Hematopoietic multipotent progenitor cell treated with erythropoietin and hydrocortisone succinate and interleukin-3 and kit ligand, for 4 days (in vitro differentiated cells): Measurements from ENCODE around the gene DGCR6L.
"Not testable (repeated sequence)": the region's sequence is repeated elsewhere in the genome, so short reads cannot be mapped to it uniquely, and the experiment has no call there.

ENCODE experiments used
- DNase-seq: peaks from one replicate; pipeline ENCODE4 v3.0.0-alpha.2; 2015

DGCR6L gene

DNA sequence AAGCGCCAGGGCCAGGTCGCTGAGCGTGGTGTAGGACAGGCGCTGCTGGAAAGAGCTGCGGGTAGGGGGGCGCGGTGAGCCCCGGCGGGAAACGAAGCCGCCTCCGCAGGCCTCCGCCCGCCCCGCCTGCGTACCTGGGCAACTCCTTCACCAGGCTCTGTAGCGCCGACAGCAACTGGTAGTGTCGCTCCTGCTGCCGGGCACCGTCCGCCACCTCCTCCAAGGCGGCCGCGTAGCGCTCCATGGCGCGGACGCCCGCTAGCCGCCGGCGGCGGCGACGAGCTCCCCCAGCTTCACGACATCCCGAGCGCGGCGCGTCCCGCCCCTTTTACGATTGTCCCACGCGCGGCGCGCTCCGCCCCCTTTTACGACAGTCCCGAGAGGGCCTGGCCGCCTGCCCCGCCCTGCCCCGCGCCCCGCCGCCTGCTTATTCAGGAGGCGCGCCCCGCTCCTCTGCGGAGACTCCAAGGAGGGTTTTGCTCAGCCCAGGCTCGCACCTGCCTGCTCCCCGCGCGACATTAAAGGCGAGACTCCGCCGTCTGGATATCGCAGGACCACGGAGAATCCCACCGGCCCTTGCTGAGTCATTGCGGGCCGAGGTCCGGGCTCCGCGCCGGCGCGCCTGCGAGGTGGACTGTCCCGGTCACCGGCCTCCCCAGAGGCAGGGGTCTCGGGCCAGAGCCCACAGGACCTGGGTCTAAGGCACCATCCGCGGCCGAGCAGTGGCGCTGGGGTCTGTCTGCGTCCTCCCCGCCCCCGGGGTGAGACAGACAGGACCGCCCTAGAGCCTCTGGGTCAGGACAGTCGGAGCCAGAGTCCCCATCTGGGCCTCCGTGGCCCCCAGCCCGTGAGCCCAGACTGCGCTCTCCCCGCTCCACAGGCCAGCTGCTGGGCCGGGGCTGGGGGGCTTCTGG, at the start of gene DGCR6L:
TSS of gene DGCR6L (minus strand) at position 316 of the 914 bp plus-strand sequence. CDS start at position 244, 72 bp downstream.
- DNase-seq, result peak; percentile 97

- DNase-seq, result not testable (repeated sequence)
These were observed 49.0 kb upstream of the DGCR6L start for GRCh38 chr22:20368875-20369274.

- DNase-seq, result not testable (repeated sequence)
These were observed 47.0 kb upstream of the DGCR6L start for GRCh38 chr22:20366841-20367240.

DNA sequence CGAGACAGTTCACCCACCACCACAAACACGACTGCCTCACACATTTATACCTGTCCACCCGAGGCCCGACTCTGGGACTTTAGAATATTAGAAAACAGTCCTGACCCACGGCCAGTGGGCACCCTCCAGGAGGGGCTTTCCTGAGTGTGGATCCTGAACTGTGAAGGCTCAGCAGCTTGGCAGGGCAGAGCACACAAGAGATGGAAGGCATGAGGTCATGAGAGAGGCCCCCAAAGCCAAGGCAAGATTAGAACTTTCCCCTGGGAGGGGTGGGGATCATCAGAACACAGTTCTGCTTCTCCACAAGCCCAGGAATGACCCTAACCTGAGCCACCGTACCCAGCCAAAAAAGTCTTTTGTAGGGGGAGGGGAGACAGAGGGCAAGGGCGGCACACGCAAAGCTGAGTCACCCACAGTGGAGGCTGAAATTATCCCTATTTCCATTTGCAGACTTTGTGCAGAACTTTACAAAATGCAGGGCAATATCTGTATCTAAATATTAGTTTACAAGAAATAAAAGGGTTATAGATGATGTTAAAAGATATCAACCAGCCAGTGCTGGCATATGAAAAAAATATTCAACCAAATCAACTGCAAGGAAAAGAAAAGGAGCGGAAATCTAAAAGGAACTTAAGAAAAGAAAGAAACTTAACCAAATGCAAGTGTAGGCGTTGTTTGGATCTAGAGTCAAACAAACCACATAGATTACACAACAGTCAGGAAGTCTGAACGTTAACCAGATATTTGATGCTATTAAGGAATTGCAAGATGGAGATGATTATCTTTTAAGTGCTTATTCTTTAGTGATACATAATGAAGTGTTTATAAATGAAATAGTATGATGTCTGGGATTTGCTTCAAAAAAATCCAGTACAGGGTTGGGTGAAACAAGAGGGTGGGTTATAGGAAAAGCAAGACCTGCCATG, 44.7 kb upstream of the DGCR6L start:
- DNase-seq, result peak; percentile 28

DNA sequence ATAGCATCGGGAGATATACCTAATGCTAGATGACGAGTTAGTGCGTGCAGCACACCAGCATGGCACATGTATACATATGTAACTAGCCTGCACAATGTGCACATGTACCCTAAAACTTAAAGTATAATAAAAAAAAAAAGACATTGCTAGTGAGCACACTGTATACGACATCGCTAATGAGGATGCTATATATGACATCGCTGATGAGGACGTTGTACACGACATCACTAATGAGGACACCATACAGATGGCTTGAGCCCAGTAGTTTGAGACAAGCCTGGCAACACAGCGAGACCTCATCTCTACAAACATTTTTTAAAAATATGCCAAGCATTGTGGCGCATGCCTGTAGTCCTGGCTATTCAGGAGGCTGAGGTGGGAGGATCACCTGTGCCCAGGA, 42.5 kb upstream of the DGCR6L start:
- DNase-seq, result not testable (repeated sequence)

- not testable (repeated sequence) for DNase-seq
These were observed 41.9 kb upstream of the DGCR6L start for GRCh38 chr22:20361752-20362229.

DNA sequence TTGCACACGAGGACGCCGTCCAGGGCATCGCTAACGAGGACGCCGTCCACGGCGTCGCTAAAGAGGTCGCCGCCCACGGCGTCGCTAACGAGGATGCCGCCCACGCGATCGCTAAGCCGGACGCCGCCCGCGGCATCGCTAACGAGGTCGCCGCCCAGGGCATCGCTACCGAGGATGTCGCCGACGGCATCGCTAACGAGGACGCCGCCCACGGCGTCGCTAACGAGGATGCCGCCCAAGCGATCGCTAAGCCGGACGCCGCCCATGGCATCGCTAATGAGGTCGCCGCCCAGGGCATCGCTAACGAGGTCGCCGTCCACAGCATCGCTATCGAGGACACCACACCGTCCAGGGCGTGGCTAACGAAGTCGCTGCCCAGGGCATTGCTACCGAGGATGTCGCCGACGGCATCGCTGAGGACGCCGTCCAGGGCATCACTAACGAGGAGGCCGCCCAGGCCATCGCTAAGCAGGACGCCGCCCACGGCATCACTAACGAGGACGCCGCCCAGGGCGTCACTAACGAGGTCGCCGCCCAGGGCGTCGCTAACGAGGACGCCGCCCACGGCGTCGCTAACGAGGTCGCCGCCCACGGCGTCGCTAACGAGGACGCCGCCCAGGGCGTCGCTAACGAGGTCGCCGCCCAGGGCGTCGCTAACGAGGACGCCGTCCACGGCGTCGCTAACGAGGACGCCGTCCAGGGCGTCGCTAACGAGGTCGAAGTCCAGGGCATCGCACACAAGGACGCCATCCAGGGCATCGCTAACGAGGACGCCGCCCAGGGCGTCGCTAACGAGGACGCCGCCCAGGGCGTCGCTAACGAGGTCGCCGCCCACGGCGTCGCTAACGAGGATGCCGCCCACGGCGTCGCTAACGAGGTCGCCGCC, 41.2 kb upstream of the DGCR6L start:
- DNase-seq, result not testable (repeated sequence)

DNA sequence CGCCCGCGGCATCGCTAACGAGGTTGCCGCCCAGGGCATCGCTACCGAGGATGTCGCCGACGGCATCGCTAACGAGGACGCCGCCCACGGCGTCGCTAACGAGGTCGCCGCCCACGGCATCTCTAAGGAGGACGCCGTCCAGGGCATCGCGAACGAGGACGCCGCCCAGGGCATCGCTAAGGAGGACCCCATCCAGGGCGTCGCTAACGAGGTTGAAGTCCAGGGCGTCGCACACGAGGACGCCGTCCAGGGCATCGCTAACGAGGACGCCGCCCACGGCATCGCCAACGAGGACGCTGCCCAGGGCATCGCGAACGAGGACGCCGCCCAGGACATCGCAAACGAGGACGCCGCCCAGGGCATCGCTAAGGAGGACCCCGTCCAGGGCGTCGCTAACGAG, 40.4 kb upstream of the DGCR6L start:
- not testable (repeated sequence) for DNase-seq

- not testable (repeated sequence) for DNase-seq
These were observed 38.8 kb upstream of the DGCR6L start for GRCh38 chr22:20358503-20359239.

GRCh38 chr22:20357967-20358366, 38.1 kb upstream of the DGCR6L start:
- DNase-seq, result not testable (repeated sequence)

DNA sequence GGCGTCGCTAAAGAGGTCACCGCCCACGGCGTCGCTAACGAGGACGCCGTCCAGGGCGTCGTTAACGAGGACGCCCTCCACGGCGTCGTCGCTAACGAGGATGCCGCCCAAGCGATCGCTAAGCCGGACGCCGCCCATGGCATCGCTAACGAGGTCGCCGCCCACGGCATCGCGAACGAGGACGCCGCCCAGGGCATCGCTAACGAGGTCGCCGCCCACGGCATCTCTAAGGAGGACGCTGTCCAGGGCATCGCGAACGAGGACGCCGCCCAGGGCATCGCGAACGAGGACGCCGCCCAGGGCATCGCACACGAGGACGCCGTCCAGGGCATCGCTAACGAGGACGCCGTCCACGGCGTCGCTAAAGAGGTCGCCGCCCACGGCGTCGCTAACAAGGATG, 37.0 kb upstream of the DGCR6L start:
- not testable (repeated sequence) for DNase-seq

GRCh38 chr22:20355939-20356636, 36.2 kb upstream of the DGCR6L start:
- DNase-seq, result not testable (repeated sequence)

DNA sequence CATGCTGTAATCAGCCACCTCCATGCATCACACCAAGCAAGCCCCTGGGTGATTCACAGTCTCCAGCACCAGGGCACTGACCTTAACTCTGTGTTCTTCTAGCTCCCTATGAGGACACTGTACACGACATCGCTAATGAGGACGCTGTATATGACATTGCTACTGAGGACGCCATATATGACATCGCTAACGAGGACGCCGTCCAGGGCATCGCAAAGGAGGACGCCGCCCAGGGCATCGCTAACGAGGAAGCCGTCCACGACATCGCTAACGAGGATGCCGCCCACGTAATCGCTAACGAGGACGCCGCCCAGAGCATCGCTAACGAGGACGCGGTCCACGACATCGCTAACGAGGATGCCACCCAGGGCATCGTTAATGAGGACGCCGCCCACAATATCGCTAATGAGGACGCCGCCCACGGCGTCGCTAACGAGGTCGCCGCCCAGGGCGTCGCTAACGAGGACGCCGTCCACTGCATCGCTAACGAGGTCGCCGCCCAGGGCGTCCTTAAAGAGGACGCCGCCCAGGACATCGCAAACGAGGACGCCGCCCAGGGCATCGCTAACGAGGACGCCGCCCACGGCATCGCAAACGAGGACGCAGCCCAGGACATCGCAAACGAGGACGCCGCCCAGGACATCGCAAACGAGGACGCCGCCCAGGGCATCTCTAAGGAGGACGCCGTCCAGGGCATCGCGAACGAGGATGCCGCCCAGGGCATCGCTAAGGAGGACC, 34.5 kb upstream of the DGCR6L start:
- DNase-seq, result no peak

DNA sequence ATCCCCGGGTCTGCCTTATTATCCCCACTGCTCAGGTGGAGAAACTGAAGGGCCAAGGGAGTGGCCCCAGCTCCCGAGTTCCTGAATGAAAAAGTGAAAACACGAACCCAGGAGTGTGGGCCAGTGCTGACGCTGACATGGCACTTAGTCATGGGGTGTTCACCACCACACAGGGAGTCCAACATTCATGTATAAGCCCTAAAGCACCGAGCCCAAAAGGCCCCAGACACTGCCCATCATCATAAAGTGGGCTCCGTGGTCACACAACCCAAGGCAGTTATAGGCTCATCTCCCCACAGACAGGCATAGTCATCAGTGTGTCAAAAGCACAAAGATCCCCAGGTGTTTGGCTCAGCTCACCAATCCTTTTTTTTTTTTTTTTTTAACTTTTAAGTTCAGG, 32.7 kb upstream of the DGCR6L start:
- not testable (repeated sequence) for DNase-seq

- DNase-seq, result not testable (repeated sequence)
These were observed 26.7 kb upstream of the DGCR6L start for GRCh38 chr22:20346553-20346952.

DNA sequence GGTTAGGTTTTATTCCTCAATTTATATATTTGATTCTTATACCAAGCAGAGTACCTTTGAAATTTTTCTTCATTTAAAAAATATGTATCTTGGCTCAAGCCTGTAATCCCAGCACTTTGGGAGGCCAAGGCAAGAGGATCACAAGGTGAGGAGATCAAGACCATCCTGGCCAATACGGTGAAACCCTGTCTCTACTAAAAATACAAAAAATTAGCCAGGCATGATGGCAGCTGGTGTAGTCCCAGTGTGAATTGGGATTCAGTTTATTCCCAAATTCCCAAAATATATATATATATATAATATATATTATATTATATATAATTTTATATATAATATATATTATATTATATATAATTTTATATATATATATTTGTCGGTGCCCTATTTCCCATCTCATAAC, 18.4 kb upstream of the DGCR6L start:
- not testable (repeated sequence) for DNase-seq

GRCh38 chr22:20337807-20338206, 17.9 kb upstream of the DGCR6L start:
- DNase-seq, result not testable (repeated sequence)

DNA sequence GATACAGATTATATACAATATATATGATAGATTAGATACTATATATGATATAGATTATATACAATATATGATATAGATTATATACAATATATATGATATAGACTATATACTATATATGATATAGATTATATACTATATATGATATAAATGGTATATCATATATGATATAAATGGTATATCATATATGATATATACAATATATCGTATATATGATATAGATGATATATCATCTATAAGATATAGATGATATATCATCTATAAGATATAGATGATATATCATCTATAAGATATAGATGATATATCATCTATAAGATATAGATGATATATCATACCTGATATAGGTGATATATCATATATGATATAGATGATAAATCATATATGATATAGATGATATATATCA, 16.7 kb upstream of the DGCR6L start:
- not testable (repeated sequence) for DNase-seq

DNA sequence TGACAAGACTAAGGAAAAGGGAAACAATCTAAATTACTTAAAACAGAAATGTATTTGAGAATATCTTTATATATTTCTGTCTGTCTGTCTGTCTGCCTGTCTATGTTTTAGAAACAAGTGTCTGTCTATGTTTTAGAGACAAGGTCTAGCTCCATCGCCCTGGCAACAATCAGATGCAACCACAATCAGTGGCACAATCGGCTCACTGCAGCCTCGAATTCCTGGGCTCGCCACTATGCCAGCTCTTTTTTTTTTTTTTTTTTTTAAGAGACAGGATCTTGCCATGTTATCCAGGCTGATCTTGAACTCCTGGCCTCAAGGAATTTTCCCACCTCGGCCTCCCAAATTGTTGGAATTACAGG, 8.7 kb upstream of the DGCR6L start:
- peak; percentile 64 for DNase-seq

- not testable (repeated sequence) for DNase-seq
These were observed 6.1 kb upstream of the DGCR6L start for GRCh38 chr22:20325996-20326395.
